GM18861 (cell line): ENCODE data around the gene CFAP47.
"Not testable (repeated sequence)": the region's sequence is repeated elsewhere in the genome, so short reads cannot be mapped to it uniquely, and the experiment has no call there.

Source experiments
- ATAC-seq: cut with Tn5 transposase; IDR thresholded peaks from one replicate; pipeline ENCODE4 v1.9.1; 2021; ENCODE audit not compliant: unreplicated experiment

The CFAP47 gene

DNA sequence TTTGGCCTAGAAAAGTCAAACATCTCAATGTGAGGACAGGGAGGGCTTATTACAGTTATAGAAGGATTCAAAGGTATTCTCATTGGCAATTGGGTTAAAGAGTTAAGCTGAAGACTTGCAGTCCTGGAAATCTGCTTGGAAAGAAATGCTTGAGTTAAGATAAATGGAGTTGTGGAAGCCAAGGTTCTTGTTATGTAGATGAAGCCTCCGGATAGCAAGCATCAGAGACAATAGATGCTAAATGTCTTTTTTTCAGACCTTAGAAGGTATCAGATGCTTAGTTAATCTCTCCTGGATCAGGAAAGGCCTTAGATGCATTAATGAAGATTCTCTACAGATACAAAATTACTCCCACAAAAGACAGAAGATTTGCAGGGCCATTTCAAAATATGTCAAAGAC lies 299.3 kb downstream of the CFAP47 start:
- ATAC-seq: no peak

DNA sequence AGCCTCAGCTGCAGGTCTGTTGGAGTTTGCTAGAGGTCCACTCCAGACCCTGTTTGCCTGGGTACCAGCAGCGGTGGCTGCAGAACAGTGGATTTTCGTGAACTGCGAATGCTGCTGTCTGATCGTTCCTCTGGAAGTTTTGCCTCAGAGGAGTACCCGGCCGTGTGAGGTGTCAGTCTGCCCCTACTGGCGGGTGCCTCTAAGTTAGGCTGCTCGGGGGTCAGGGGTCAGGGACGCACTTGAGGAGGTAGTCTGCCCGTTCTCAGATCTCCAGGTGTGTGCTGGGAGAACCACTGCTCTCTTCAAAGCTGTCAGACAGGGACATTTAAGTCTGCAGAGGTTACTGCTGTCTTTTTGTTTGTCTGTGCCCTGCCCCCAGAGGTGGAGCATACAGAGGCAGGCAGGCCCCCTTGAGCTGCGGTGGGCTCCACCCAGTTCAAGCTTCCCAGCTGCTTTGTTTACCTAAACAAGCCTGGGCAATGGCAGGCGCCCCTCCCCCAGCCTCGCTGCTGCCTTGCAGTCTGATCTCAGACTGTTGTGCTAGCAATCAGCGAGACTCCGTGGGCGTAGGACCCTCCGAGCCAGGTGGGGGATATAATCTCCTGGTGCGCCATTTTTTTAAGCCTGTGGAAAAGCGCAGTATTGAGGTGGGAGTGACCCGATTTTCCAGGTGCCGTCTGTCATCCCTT lies 315.4 kb downstream of the CFAP47 start:
- not testable (repeated sequence) for ATAC-seq

- ATAC-seq: no peak
These were observed 321.9 kb downstream of the CFAP47 start for GRCh38 chrX:36241397-36241796.

DNA sequence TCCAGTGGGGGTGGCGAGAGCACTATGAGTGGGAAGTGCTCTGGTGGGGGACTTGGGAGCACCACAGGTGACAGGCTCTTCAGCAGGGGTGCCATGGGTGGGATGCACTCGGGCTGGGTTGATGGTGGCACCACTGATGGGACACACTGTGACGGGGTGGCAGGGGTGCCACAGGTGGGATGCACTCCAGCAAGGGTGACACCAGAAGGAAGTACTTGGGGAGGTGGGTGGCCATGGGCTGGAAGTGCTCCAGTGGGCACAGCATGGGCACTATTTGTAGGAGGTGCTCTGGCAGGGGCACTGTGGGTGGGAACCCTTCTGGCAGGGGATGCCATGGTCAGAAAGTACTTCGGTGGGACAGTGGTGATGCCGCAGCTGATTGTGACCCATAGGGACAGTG lies 346.6 kb downstream of the CFAP47 start:
- no peak for ATAC-seq

DNA sequence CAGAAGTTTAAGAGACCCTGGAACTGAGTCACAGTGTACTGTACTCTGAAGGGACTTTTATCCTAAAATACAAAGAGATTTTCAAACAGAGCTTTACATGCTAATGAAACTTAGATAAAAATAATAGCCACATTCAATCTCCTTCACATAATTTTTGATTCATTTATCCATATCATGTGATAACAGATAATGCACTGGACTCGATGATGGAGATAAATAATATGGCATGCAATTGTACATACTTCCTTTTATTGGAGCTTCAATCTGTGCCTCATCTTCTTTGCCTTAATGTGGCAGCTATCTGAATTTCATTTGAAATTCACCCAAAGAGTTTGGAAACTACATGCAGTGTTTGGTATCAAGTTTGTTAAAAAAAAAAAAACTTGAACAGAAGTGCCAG lies 390.6 kb downstream of the CFAP47 start:
- no peak for ATAC-seq

- no peak for ATAC-seq
These were observed 394.8 kb downstream of the CFAP47 start for GRCh38 chrX:36314303-36314702.

GRCh38 chrX:36334572-36334971 lies 415.0 kb downstream of the CFAP47 start:
- ATAC-seq: no peak

DNA sequence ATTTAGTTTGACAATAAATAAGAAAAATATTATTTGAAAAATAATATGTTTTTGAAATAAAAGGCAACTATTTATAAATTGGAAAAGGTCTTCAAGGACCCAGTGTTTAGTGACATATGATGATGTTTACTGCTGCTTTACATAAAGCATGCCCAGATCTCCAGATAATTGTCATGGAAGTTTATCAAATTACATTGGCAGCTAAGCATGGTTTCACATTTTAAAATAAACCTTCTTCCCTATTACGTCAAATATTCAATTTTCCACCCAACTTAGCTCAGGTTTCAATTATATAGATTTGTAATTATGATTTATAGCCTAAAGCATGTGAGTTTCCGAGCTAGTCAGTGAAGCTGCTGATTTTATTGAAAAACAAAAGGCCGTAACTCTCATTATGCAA lies 417.2 kb downstream of the CFAP47 start:
- no peak for ATAC-seq

DNA sequence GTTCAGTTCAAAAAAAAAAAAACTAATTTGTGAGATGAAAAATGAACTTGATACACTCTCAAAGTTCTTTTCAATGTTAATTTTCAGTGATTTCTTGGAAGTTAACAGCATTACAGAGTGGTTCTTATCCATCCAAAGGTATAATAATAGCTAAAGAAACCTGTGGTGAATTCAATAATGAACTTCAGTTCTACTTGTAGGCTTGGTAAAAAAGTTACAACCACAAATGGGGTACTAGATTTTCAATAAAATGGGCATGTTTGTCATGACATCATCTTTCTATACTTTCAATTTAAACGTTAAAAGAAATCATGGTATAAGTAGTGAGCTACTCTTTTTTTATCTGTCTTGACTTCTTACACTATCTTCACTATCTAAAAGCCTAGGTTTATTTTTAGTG lies 424.8 kb downstream of the CFAP47 start:
- ATAC-seq: no peak

- ATAC-seq: no peak
These were observed 429.0 kb downstream of the CFAP47 start for GRCh38 chrX:36348509-36348908.

DNA sequence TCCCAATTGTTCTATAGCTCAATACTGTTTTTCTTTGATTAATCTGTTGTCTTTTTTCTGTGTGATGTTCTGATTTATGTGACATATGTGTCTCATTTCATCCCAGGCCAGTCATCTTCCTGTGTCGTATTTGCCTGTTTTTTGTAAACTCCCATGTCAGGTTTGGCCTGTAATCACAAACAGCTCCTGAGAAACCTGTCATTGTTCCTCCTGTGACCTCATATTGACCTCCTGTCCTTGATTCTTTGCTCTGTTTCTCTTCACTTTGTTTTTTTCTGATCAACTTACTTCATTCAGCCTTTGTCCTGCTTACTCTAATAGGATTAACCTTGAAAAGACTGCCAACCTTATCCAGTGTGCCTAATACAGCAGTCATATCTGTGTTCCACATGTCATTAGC lies 438.3 kb downstream of the CFAP47 start:
- no peak for ATAC-seq

- ATAC-seq: no peak
These were observed 444.7 kb downstream of the CFAP47 start for GRCh38 chrX:36364262-36364661.

DNA sequence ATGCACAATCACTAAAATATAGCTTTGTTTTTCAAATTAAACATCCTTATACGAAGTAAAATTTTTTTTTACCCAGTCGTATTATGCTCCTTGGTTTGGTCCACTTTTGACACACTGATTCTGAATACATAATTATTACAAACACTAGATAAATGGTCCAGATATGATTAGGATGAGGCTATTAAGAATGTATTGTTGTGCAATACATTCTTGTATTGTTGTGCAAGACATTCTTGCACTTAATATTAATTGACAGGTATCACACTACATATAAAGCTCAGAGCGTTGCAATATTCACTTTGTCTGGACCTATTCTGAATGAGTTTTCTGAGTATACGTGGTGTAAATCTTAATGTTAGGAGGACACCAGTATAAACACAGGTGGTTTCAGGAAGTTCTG lies 464.0 kb downstream of the CFAP47 start:
- ATAC-seq: no peak

DNA sequence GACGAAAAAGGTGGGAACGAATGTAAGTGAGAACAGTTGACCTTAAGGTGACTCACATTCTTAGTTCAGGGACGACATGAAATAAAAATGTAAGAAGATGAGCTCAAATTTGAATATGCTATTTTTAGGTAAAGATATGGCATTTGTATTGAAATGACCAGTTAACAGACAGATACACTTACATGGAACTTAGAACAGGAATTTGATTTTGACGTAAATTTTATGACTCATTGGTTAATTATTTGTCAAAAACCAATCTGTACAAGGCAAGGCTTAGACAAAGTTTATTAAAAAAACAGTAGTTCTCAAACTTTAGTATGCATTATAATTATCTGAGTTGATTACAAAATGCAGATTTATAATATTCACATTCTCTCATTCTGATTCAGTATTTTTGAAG lies 469.4 kb downstream of the CFAP47 start:
- no peak for ATAC-seq

GRCh38 chrX:36401774-36402173 lies 482.2 kb downstream of the CFAP47 start:
- no peak for ATAC-seq

DNA sequence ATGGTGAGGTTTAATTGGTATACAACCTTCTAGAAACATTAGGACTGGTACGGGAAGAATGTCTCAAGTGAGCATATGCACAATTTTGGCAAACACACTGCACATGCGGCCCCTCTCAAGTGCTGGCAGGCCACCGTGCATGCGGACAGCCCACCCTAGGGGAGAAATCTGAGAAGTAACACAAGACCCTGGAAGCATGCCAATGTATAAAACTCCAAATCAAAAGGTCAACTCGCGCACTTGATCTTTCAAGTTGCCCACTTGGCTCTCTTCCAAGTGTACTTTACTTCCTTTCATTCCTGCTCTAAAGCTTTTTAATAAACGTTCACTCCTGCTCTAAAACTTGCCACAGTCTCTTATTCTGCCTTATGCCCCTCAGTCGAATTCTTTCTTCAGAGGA lies 488.3 kb downstream of the CFAP47 start:
- no peak for ATAC-seq

- no peak for ATAC-seq
These were observed 494.5 kb downstream of the CFAP47 start for GRCh38 chrX:36414056-36414455.

DNA sequence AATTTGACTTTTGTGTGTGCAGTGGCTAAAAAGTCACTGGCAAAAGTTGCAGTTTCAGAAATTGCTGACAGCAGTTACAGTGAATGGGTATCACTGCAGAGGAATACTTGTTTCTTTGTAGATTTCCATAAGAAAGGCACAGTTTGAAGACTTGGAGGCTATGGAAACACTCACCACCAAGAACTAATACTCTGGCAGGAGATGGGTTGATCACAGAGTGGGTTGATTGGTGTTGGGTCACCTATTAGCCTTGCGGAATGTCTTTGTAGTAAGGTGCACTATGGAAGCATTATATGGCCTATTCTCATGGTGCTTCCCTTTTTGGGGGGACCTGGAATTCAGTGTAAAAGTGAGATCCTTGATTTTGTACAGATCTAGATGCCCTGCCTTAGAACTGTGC lies 502.8 kb downstream of the CFAP47 start:
- ATAC-seq: no peak

- no peak for ATAC-seq
These were observed 512.3 kb downstream of the CFAP47 start for GRCh38 chrX:36431819-36432218.

- ATAC-seq: no peak
These were observed 515.0 kb downstream of the CFAP47 start for GRCh38 chrX:36434522-36434921.
